Stimulated activated CD4-positive, alpha-beta T cell treated with anti-CD3 and anti-CD28 coated beads, Interleukin-15, amount 100 ng/mL, for 24 hours (primary cell): Measurements from ENCODE around the gene ARMC8.
A peak's percentile ranks its signal among the peaks of the same experiment; 100 is the strongest.

Experiments used
- DNase-seq: peaks from one replicate; pipeline ENCODE4 v3.0.0-alpha.2; 2020

ARMC8 gene

DNA sequence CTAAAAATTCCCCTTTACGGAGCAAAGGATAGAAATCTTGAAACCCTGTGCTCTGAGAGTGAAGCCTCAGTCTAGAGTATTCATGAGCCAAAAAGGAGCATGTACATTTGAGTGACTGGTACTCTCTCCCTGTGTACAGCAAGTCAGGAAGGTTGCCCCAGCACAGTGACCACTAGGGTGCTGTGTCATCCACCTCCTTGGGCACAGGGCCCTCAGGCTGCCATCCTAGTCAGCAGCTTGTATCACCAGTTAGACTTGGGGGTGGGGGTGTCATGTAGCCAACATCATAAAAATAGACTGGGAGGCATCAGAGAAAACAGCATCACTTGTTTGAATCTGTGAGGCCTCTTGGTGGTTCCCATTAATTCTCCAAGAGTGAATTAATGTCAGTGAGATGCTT is 130.6 kb downstream of the ARMC8 start:
- DNase-seq: no peak

GRCh38 chr3:138323971-138324370 is 136.9 kb downstream of the ARMC8 start:
- DNase-seq: no peak

DNA sequence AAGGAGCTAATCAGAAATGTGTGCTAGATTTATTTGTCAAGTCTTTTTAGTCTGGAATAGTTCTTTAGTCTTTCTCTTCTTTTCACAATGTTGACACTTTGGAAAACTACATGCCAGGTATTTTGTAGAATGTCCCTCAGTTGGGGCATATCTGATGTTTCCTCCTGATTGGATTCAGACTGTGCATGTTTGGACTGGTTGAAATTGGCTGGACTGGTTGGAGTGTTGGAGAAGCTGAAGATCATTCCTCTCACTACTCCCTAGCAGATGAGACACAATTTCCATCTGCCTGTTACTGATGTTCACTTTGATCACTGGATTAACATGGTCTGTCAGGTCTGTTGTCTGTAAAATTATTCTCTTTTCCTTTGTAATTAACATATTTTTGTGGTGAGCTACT is 138.9 kb downstream of the ARMC8 start:
- DNase-seq: no peak

DNA sequence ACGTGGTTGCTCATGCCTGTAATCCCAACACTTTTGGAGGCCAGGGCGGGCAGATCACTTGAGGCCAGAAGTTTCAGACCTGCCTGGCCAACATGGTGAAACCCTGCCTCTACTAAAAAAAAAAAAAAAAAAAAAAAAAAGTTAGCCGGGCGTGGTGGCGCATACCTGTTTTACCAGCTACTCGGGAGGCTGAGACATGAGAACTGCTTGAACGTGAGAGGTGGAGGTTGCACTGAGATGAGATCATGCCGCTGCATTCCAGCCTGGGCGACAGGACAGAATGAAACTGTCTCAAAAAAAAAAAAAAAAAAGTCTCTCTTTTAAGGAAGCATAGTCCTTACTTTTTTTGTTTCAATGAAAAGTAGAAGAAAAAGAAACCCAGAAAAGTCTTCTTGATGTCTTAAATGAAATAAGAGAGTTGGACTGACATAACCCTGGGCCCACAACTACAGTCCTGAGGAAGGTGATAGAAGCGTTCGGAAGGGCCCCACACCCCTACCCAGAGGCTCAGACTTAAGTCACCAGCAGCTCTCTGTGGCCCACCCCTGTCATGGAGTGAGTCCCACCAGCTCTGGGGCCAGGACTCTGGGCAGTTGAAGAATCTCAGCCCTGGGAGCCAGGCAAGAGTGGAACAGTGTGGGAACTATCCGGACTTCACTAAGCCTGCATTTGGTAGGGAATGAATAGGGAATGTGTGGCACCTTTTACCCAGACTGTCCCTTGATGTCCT is 139.9 kb downstream of the ARMC8 start:
- no peak for DNase-seq

GRCh38 chr3:138327831-138328230 is 140.7 kb downstream of the ARMC8 start:
- no peak for DNase-seq

DNA sequence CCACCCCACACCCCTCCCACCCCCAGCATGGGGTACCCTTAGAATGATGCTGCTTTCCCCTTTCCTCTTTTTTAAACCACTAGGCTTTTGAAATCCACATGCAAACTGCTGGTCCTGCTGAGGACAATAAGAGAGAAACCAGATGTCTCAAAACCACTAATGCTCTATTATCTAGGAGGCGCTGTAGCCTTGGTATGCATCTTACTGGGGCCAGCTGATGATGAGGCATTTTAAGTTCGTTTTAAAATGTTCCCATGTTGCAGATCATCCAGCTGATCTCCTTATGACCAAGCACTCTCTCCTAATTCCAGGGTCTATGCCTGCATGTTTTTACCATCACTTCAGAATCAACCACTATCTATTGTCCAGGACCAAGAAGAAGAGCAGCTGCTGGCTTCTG is 141.2 kb downstream of the ARMC8 start:
- DNase-seq: no peak

- peak; percentile 93 for DNase-seq
These were observed 142.3 kb downstream of the ARMC8 start, which contains the start of gene NME9 for GRCh38 chr3:138329127-138329983. Gene NME9 (minus strand): TSS chr3:138329851. CDS start chr3:138329335, 516 bp downstream.

DNA sequence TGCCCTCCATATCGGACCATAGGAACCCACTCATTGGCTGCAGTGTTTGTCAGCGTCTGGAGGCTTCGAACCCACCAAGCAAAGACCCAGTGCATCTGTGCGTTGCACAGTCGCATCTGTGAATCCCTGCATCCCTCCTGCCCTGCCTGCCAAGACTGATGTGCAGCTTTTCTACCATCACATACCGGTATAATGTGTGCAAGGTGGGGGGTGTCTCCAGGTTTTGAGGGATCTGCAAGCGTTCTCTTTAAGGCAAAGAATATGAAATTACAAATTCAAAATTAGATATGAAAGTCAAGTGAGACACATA is 142.8 kb downstream of the ARMC8 start:
- no peak for DNase-seq

DNA sequence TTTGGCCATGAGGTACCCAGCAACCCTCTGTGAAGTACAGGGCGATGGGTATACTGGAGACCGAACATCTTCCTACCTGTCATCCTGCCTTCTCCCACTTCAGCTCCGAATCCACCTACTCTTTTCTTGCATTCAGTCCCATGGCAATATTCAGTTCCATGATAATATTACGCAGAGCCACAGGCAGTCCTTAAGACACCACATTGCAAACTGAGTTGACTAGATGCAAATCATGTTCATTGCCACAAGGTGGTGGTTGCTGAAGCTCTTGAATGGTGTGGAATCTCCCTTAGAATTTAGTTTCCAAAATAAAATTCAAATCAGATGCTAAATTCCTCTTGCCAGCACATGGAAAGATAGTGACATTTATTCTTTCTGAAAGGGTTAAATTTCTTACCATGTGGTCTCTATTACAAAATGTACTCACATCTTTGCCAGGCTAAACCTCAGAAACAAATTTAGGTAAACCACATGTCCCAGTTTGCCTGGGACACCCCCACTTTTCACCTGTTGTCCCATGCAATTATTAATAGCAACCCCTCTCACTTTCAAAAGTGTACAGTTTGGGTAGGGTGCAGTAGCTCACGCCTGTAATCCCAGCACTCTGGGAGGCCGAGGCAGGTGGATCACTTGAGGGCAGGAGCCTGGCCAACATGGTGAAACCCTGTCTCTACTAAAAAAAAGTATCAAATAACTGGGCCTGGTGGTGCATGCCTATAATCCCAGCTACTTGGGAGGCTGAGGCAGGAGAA is 144.2 kb downstream of the ARMC8 start:
- no peak for DNase-seq

DNA sequence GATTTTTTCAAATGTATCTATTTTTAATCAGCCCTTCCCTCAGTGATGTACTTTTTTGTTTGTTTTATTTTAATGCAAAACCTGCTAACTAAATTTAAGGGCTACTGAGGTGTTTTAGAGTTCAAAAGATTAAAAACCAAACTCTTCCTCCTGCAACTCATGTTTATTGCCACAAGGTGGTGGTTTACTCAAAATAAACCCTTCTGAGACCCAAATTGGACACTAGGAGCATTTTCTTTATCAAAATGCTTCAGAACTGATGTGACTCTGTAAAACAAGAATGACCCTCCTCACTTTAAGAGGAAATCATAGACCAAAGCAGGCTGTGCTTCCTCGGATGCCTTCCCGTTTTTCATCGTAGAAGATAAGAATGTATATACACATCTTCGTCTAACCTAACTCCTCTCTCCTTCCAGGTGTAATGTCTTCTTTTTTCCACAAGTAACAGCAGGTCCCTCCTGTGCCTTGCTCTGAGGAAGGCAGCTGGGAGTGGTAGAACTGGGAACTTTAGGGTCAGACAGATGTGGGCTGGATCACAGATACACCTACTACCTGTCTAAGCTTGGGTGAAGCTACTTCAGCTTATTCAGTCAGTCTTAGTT is 145.5 kb downstream of the ARMC8 start:
- DNase-seq: no peak

DNA sequence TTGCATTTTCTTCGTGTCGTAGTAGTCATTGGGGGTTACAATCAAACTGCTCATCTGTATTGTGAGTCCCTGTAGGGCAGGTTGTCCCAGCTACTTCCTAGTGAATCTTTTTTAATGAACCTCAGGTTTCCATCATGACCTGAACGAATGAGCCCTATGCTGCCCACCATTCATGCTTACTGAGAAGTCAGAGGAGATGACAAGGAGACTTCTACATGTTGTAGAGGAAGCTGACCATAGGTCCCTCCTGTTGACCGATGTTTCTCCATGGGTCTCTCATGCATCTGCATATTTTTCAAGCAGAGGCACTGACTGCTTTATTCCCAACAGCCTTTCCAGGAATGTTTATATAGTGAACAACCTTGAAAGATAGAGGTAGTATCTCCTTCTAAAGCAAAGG is 147.5 kb downstream of the ARMC8 start:
- no peak for DNase-seq

DNA sequence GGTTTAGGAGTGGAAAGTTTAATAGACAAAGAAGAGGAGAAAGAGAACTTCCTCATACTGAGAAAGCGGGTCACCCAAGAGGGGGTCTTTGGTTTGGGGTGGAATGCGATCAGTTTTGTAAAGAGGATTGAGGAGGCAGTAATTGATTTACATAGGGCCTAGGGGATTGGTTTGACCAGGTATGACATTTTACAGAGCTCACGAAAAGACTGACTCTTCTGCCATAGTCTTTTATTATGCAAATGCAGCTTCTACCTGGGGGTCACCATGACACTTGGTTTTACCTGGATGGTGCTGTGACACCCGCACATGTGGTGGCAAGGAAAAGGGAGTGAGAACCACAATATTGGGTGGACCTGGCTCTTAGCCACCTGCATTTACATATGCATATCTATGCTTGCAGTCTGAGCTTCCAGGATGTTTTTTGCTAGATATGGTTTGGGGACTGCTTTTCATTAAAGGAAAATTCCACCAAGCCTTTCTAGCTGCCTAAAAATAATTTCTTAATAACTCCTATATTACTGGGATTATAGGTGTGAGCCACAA is 149.4 kb downstream of the ARMC8 start:
- no peak for DNase-seq

DNA sequence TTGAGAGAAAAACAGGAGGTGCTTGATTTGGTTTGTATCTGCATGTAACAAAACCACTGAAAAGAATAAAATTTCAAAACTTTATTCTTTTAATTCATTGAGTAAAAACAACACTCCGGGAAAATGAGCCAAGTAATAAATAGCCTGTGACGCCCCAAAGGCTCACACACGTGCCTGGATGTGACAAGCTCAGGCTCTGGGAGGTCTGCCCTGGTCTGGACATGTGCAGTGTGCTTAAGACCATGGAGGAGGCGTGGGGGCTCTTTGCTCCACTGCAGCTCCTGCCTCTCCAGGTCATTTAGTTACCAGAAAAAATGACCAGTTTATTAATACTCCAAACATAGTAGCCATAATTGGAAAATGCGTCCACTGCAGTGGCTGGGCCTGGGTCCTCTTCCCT is 151.1 kb downstream of the ARMC8 start:
- DNase-seq: no peak

- no peak for DNase-seq
These were observed 151.7 kb downstream of the ARMC8 start for GRCh38 chr3:138338811-138339210.

DNA sequence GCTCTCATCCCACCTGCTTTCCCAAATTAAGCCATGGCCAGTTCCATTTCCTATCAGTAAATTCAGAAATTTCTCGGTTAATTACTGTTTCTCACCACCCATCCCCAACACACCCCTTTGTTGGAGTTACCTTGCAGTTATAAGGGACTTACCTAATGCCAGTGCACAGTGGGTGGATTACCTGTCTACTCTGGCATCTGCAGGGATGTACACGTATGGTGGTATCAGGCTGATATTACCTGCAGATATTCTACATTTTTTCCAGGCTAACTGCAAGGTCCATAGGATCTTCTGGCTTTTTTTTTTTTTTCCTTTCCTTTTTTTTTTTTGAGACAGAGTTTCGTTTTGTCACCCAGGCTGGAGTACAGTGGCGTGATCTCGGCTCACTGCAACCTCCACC is 153.4 kb downstream of the ARMC8 start:
- no peak for DNase-seq

DNA sequence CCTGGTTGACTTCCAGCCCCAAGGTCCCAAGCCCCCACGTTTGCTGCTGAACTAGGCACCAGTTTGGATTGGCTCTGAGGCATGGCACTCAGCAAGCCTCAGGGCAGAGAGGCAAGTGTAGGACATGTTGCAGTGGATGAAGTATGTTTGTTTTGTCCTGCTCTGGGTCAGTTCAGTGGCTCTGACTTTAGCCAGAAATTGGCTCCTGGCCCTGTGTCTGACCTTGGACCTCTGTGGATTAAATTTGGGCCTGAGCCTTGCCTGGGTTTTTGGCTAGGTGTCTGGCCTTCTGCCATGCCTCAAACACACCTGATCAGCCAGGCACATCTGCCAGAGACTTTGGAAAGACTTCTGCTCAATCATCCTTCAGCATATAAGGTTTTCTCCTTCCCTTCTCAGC is 157.7 kb downstream of the ARMC8 start:
- DNase-seq: no peak
